Neural crest cell (in vitro differentiated cells): ENCODE data around the gene MANBA. TPM values are rescaled to one million over a fixed set of nuclear protein-coding genes. Genes with fewer than 3 reads are reported as not detected.
A peak's percentile ranks its signal among the peaks of the same experiment; 100 is the strongest.

ENCODE experiments used
- DNase-seq: peaks from one replicate; pipeline ENCODE4 v3.0.0; 2021; ENCODE audit warnings: low read depth, mixed read lengths, low spot score
- H3K27ac Mint-ChIP-seq: one replicate; pipeline ENCODE4 v1.8.0; 2021; ENCODE audit warnings: mild to moderate bottlenecking, mixed read lengths; ENCODE audit not compliant: unreplicated experiment
- H3K27me3 Mint-ChIP-seq: 2 replicates; pipeline ENCODE4 v1.8.0; 2021; ENCODE audit warnings: low read depth, mild to moderate bottlenecking, mixed read lengths
- H3K36me3 Mint-ChIP-seq: 2 replicates; pipeline ENCODE4 v1.8.0; 2021; ENCODE audit warnings: low read depth, mild to moderate bottlenecking, mixed read lengths
- H3K4me1 Mint-ChIP-seq: 2 replicates; pipeline ENCODE4 v1.8.0; 2021; ENCODE audit warnings: mixed read lengths
- H3K4me3 Mint-ChIP-seq: one replicate; pipeline ENCODE4 v1.8.0; 2021; ENCODE audit warnings: mild to moderate bottlenecking, mixed read lengths
- H3K9me3 Mint-ChIP-seq: 2 replicates; pipeline ENCODE4 v1.8.0; 2021; ENCODE audit warnings: mixed read lengths
- total RNA-seq: library from RNA; stranded (reverse); gene quantifications from 2 replicates; pipeline ENCODE4 v1.2.1, GENCODE V29; 2021
- TF ChIP-seq, protein P1 (sequence below): fragments of 200-600 bp; sonication (generic); conservative IDR thresholded peaks from 2 replicates; pipeline ENCODE4 v1.5.0; 2021; ENCODE audit warnings: antibody characterized with exemption, mild to moderate bottlenecking

The MANBA gene
- total RNA-seq, 1 donor from 2014 or later, result 18.4 TPM

DNA sequence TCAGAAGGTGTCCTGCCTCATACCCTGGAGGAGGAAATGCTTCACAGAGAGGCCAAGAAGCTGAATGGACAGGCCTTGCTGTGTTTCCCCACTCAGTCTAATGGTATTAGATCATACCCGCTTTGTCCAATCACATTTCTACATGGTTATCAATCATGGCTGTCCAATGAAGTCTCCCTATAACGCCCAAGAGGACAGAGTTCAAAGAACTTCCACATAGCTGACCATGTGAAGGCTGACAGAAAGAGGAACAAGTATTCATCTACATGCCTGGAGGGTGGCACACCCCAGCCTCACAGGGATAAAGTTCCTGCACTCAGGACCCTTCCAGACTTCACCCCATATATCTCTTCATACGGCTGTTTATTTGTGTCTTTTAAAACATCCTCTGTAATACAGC lies 123.4 kb downstream of the MANBA start:
- peak overlapping the region; percentile 90 for H3K27ac Mint-ChIP-seq
- peaks cover 19% of the 10 kb centered on the region for H3K36me3 Mint-ChIP-seq
- TF ChIP-seq, protein P1, sequence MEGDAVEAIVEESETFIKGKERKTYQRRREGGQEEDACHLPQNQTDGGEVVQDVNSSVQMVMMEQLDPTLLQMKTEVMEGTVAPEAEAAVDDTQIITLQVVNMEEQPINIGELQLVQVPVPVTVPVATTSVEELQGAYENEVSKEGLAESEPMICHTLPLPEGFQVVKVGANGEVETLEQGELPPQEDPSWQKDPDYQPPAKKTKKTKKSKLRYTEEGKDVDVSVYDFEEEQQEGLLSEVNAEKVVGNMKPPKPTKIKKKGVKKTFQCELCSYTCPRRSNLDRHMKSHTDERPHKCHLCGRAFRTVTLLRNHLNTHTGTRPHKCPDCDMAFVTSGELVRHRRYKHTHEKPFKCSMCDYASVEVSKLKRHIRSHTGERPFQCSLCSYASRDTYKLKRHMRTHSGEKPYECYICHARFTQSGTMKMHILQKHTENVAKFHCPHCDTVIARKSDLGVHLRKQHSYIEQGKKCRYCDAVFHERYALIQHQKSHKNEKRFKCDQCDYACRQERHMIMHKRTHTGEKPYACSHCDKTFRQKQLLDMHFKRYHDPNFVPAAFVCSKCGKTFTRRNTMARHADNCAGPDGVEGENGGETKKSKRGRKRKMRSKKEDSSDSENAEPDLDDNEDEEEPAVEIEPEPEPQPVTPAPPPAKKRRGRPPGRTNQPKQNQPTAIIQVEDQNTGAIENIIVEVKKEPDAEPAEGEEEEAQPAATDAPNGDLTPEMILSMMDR, result no peak
- no peaks in the 10 kb centered on the region for H3K27me3 Mint-ChIP-seq
- H3K4me3 Mint-ChIP-seq, result no peak overlapping the region
- no peak for DNase-seq
- H3K4me1 Mint-ChIP-seq, result peaks cover 20% of the 10 kb centered on the region
- H3K9me3 Mint-ChIP-seq, result no peaks in the 10 kb centered on the region

GRCh38 chr4:102633100-102633499 lies 127.7 kb downstream of the MANBA start:
- no peaks in the 10 kb centered on the region for H3K9me3 Mint-ChIP-seq
- H3K27me3 Mint-ChIP-seq, result no peaks in the 10 kb centered on the region
- H3K4me3 Mint-ChIP-seq, result no peak overlapping the region
- no peak for DNase-seq
- no peaks in the 10 kb centered on the region for H3K4me1 Mint-ChIP-seq
- H3K27ac Mint-ChIP-seq, result no peak overlapping the region
- peaks cover 10% of the 10 kb centered on the region for H3K36me3 Mint-ChIP-seq
- TF ChIP-seq, protein P1, result no peak

- Mint-ChIP-seq H3K27ac (no peak overlapping the region), H3K9me3 (no peaks in the 10 kb centered on the region), H3K27me3 (no peaks in the 10 kb centered on the region), H3K4me3 (no peak overlapping the region), H3K4me1 (no peaks in the 10 kb centered on the region), H3K36me3 (peaks cover 7% of the 10 kb centered on the region)
- TF ChIP-seq, protein P1, result no peak
- DNase-seq, result no peak
These were observed 128.3 kb downstream of the MANBA start for GRCh38 chr4:102632241-102633065.

DNA sequence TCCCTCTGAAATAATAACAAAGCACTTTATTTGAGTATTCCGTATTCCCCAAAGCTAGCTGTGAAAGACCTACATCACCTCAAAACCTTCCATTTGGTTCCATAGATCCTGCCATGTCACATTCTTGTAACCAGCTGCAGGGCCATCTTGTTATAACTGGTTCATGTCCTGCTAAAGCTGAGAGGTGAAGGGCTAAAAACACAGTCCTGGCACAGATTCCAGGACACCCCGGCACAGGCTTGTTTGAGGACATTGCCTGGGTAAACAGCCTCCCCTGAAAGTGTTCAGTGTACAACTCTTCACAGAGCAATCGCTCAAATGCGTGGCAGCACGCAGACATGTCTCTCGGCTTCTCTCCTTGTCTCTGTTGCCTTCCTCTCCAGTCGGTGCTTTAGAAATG lies 129.2 kb downstream of the MANBA start:
- Mint-ChIP-seq H3K27ac (no peak overlapping the region), H3K27me3 (no peaks in the 10 kb centered on the region), H3K9me3 (no peaks in the 10 kb centered on the region), H3K4me3 (no peak overlapping the region), H3K4me1 (no peaks in the 10 kb centered on the region), H3K36me3 (peaks cover 7% of the 10 kb centered on the region)
- no peak for DNase-seq
- TF ChIP-seq, protein P1, result no peak

DNA sequence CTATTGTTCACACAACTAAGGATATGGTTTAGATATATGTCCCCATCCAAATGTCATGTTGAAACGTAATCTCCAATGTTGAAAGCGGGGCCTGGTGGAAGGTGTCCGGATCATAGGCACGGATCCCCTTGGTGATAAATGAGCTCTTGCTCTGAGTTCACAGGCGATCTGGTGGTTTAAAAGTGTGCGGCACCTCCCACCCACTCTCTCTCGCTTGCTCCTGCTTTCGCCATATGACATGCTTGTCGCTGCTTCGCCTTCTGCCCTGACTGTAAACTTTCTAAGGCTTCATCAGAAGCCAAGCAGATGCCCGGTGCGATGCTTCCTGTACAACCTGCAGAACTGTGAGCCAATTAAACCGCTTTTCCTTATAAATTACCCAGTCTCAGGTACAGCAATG lies 131.1 kb downstream of the MANBA start:
- Mint-ChIP-seq H3K4me1 (no peaks in the 10 kb centered on the region), H3K9me3 (no peaks in the 10 kb centered on the region), H3K27me3 (no peaks in the 10 kb centered on the region), H3K27ac (no peak overlapping the region), H3K36me3 (peaks cover 5% of the 10 kb centered on the region), H3K4me3 (no peak overlapping the region)
- TF ChIP-seq, protein P1, result no peak
- DNase-seq, result no peak
